ENCODE data around the gene PDE1C.

- TF ChIP-seq, protein P1, sequence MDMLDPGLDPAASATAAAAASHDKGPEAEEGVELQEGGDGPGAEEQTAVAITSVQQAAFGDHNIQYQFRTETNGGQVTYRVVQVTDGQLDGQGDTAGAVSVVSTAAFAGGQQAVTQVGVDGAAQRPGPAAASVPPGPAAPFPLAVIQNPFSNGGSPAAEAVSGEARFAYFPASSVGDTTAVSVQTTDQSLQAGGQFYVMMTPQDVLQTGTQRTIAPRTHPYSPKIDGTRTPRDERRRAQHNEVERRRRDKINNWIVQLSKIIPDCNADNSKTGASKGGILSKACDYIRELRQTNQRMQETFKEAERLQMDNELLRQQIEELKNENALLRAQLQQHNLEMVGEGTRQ (IDR thresholded peaks at IDR 0.05; ENCODE audit: low read depth, low read length), result no peak
- TF ChIP-seq MAZ (IDR thresholded peaks at IDR 0.05; ENCODE audit: borderline replicate concordance, low read depth, low read length) (no peak), POLR2A (IDR thresholded peaks at IDR 0.05; ENCODE audit: low read depth, low read length) (no peak), CTCF (conservative IDR thresholded peaks at IDR 0.05; ENCODE audit: low read depth, low read length) (no peak), CEBPB (IDR thresholded peaks at IDR 0.05; ENCODE audit: low read depth, low read length) (no peak), NFE2L2 (IDR thresholded peaks at IDR 0.05; ENCODE audit: low read depth, low read length) (no peak), CHD1 (IDR thresholded peaks at IDR 0.05; ENCODE audit: low read depth, low read length) (no peak), RAD21 (IDR thresholded peaks at IDR 0.05; ENCODE audit: low read length) (no peak), RFX5 (IDR thresholded peaks at IDR 0.05; ENCODE audit: low read depth, low read length) (no peak), RCOR1 (IDR thresholded peaks at IDR 0.05; ENCODE audit: insufficient replicate concordance, low read length) (no peak)
Measured at GRCh38 chr7:32117837-32118236, 47.6 kb upstream of the PDE1C start.

Data from IMR-90 (cell line).